Type B pancreatic cell (in vitro differentiated cells): Measurements from ENCODE around the gene COL1A2. TPM values are rescaled to one million over a fixed set of nuclear protein-coding genes. Genes with fewer than 3 reads are reported as not detected.
A peak's percentile ranks its signal among the peaks of the same experiment; 100 is the strongest.

Experiments
- DNase-seq: peaks from one replicate; pipeline ENCODE4 v3.0.0; 2021; ENCODE audit warnings: mixed read lengths; ENCODE audit not compliant: unreplicated experiment; ENCODE audit errors: extremely low spot score
- H3K27ac Mint-ChIP-seq: 2 replicates; pipeline ENCODE4 v1.8.0; 2021; ENCODE audit warnings: mild to moderate bottlenecking, mixed read lengths
- H3K27me3 Mint-ChIP-seq: 2 replicates; pipeline ENCODE4 v1.8.0; 2021; ENCODE audit warnings: mixed read lengths
- H3K36me3 Mint-ChIP-seq: 2 replicates; pipeline ENCODE4 v1.8.0; 2021; ENCODE audit warnings: mixed read lengths
- H3K4me1 Mint-ChIP-seq: one replicate; pipeline ENCODE4 v1.8.0; 2021; ENCODE audit warnings: mixed read lengths; ENCODE audit not compliant: unreplicated experiment
- H3K4me3 Mint-ChIP-seq: 2 replicates; pipeline ENCODE4 v1.8.0; 2021; ENCODE audit warnings: mild to moderate bottlenecking, mixed read lengths
- H3K9me3 Mint-ChIP-seq: 2 replicates; pipeline ENCODE4 v1.8.0; 2021; ENCODE audit warnings: mixed read lengths
- CTCF ChIP-seq: fragments of 200-600 bp; sonication (generic); conservative IDR thresholded peaks from 2 replicates; pipeline ENCODE4 v1.5.0; 2021; ENCODE audit warnings: antibody characterized with exemption, mild to moderate bottlenecking
- total RNA-seq: library from RNA; stranded (reverse); gene quantifications from 2 replicates; pipeline ENCODE4 v1.2.1, GENCODE V29; 2021; ENCODE audit warnings: low replicate concordance

COL1A2 gene
- total RNA-seq, 1 donor from 2014 or later = 692 TPM

DNA sequence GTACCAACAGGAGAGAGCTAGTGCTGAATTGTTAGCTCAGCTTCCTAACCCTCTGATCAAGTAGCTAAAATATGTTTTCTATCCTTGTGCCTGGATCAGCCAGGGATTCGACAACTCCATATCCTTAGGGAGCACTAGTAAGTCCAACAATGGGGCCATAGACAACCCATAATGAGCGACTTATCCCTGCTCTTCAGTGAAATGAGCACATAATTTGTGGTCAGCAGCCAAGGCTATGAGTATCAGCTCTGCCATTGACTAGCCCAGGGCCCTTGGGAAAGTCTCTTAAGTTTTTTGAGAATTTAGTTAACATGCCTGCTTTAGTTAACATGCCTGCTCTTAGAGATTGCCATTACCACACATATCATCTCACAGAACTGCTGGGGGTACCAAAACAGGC, 39.3 kb downstream of the COL1A2 start:
- Mint-ChIP-seq H3K4me1 (peaks cover 7% of the 10 kb centered on the region), H3K27me3 (no peaks in the 10 kb centered on the region), H3K27ac (no peak overlapping the region), H3K9me3 (no peaks in the 10 kb centered on the region), H3K4me3 (no peak overlapping the region), H3K36me3 (peaks cover 3% of the 10 kb centered on the region)
- no peak for DNase-seq
- TF ChIP-seq CTCF = no peak

- no peaks in the 10 kb centered on the region for H3K9me3 Mint-ChIP-seq
- no peaks in the 10 kb centered on the region for H3K27me3 Mint-ChIP-seq
- peaks cover 26% of the 10 kb centered on the region for H3K4me1 Mint-ChIP-seq
- H3K4me3 Mint-ChIP-seq = no peak overlapping the region
- TF ChIP-seq CTCF = peak; percentile 92
- no peaks in the 10 kb centered on the region for H3K36me3 Mint-ChIP-seq
- DNase-seq = no peak
- H3K27ac Mint-ChIP-seq = no peak overlapping the region
Measured at GRCh38 chr7:94436018-94436604, 41.4 kb downstream of the COL1A2 start.

DNA sequence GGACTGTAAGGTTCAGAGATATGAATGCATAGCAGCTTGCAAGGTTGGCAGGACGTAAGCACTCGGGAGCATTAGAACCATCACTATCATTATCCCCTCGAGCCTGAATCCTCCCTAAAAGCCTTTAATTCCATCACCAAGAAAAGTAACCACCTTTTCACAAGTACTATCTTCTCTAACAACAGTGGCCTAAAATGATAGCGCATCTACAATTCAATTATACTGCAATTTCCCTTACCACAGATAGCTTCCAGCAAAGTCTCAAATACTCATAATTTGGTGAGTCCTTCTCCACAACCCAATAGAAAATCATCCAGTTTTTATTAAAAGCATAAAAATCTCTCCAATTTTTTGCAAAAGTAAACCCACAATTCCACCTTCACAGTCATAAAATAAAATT, 42.0 kb downstream of the COL1A2 start:
- no peak for TF ChIP-seq CTCF
- Mint-ChIP-seq H3K4me3 (no peak overlapping the region), H3K36me3 (no peaks in the 10 kb centered on the region), H3K27me3 (no peaks in the 10 kb centered on the region), H3K9me3 (no peaks in the 10 kb centered on the region), H3K4me1 (peaks cover 26% of the 10 kb centered on the region), H3K27ac (no peak overlapping the region)
- DNase-seq = no peak

DNA sequence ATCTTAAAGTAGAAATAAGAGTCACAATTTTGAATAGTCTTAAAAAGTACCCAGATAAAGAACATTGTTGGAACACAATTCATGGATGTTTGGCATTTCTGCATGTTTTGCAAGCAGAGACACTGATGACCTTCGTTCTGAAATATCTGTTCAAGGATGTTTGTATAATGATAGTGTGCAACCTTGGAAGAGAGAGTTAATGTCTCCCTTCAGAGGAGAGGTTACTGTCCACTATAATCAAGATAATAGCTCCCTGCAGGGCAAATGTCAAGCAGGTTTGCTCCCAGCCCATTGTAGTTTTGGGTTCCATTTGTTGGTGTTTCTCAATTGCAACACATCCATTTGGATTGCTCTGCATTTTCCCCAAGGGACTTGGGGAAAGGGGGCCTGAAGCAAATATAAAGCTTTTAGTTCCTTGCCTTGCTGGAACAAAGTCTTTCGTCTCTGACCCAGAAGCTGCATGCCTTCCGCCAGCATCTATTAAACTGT, 45.2 kb downstream of the COL1A2 start:
- H3K27me3 Mint-ChIP-seq = no peaks in the 10 kb centered on the region
- no peak overlapping the region for H3K27ac Mint-ChIP-seq
- H3K36me3 Mint-ChIP-seq = no peaks in the 10 kb centered on the region
- TF ChIP-seq CTCF = no peak
- H3K4me1 Mint-ChIP-seq = peaks cover 30% of the 10 kb centered on the region
- no peak overlapping the region for H3K4me3 Mint-ChIP-seq
- no peak for DNase-seq
- no peaks in the 10 kb centered on the region for H3K9me3 Mint-ChIP-seq

DNA sequence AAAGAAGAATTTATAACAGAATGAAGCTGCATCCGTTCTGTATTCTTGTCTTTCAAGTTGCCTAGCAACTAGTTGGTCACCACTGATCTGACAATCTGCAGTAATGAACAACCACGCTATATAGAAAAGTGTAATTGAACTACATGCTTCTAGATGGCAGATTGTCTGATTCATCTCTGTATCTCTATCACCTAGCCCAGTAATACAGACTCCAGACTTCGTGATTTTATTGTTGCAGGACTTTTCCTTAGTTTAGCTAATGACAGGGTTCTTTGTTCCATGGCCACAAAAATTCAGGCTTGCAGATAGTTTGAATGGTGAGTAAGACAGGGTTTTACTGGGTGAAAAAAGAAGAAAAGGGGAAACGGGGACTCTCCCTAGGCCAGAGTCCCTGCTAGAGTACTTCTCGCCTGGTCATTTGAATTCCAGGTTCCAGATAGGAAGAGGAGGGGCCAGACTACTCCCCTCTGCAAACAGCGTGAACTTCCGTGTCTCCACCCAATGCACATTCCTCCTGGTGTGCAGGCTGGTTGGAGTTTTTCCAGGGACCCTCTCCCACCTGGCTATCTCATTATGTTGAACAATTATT, 45.9 kb downstream of the COL1A2 start:
- Mint-ChIP-seq H3K36me3 (no peaks in the 10 kb centered on the region), H3K27ac (no peak overlapping the region), H3K4me3 (no peak overlapping the region), H3K4me1 (peaks cover 37% of the 10 kb centered on the region), H3K27me3 (no peaks in the 10 kb centered on the region), H3K9me3 (no peaks in the 10 kb centered on the region)
- no peak for DNase-seq
- TF ChIP-seq CTCF = no peak
